Activated CD4-positive, CD25-positive, alpha-beta regulatory T cell treated with anti-CD3 and anti-CD28 coated beads, Interleukin-2, amount 50 U/mL, for 16 hours (primary cell): ENCODE data around the gene CCDC136.

ENCODE experiments used
- DNase-seq: peaks from one replicate; pipeline ENCODE4 v3.0.0-alpha.2; 2020; ENCODE audit warnings: low read depth, low spot score

The CCDC136 gene

DNA sequence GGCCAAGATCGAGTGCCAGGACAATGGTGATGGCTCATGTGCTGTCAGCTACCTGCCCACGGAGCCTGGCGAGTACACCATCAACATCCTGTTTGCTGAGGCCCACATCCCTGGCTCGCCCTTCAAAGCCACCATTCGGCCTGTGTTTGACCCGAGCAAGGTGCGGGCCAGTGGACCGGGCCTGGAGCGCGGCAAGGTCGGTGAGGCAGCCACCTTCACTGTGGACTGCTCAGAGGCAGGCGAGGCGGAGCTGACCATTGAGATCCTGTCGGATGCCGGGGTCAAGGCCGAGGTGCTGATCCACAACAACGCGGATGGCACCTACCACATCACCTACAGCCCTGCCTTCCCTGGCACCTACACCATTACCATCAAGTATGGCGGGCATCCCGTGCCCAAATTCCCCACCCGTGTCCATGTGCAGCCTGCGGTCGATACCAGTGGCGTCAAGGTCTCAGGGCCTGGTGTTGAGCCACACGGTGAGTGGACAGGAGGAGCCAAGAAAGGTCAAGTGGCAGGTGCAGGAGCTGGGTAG is 53.1 kb downstream of the CCDC136 start:
- DNase-seq = no peak

DNA sequence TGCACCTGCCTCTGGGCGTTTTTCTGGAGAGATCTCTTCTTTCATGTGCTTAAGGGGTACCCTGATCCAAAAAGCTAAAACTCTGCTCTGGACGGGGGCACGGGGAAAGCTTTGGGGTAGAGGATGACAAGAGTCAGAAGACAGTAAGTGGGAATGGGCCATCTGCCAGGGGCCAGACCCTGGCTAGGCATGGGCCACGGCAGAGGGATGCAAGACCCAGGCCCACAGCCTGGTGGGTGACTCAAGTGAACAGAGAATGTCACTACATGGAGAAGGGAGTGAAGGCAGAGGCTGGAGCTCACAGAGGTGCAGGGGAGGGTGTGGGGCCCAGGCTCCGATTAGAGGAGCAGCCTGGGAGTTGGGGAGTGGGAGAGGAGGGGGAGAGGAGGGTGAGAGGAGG is 53.7 kb downstream of the CCDC136 start:
- no peak for DNase-seq

DNA sequence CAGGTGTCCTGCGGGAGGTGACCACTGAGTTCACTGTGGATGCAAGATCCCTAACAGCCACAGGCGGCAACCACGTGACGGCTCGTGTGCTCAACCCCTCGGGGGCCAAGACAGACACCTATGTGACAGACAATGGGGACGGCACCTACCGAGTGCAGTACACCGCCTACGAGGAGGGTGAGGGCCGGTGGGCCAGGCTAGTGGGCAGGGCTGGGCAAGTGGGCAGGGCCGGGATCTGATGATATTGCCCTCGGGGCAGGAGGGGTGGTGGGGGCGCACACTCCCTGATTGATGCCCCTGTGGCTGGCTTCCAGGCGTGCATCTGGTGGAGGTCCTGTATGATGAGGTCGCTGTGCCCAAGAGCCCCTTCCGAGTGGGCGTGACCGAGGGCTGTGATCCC is 54.2 kb downstream of the CCDC136 start:
- DNase-seq = no peak

DNA sequence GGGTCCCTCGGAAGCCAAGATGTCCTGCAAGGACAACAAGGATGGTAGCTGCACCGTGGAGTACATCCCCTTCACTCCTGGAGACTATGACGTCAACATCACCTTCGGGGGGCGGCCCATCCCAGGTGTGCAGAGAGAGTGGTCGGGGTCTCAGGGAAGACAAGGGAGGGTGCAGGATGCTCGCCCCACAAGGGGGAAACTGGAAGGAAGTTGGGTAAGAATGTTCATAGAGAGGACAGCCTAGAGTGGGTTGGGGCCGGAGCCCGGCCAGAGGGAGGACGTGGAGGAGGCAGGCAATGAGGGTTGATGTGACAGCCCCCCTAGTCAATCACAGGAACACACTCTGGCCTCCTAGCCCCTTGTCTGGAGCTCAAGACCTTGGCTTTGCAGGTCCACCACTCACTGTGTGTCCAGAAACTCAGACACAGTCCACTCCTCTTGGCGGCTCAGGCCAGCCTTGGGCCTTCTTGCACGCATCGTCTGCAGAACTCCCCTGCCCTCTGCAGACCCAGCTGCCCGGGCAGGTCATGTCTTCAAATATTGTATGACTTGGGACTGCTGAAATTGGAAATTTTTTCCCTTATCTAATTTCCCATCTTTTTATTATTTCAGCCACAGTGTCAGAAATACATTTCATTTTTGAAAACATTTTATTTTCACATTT is 55.1 kb downstream of the CCDC136 start:
- no peak for DNase-seq

DNA sequence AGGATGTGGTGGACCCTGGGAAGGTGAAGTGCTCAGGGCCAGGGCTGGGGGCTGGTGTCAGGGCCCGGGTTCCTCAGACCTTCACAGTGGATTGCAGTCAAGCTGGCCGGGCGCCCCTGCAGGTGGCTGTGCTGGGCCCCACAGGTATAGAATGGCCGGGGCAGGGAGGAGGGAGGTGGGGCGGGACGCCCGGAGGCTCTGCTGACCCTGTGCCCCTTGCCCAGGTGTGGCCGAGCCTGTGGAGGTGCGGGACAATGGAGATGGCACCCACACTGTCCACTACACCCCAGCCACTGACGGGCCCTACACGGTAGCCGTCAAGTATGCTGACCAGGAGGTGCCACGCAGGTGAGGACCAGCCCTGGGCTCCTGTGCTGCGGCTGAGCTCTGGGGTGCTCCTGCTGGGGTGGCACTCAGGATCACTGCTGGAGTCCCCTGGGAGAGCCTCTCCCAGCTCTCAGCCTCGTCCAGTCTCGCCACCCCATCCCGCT is 56.0 kb downstream of the CCDC136 start:
- no peak for DNase-seq

DNA sequence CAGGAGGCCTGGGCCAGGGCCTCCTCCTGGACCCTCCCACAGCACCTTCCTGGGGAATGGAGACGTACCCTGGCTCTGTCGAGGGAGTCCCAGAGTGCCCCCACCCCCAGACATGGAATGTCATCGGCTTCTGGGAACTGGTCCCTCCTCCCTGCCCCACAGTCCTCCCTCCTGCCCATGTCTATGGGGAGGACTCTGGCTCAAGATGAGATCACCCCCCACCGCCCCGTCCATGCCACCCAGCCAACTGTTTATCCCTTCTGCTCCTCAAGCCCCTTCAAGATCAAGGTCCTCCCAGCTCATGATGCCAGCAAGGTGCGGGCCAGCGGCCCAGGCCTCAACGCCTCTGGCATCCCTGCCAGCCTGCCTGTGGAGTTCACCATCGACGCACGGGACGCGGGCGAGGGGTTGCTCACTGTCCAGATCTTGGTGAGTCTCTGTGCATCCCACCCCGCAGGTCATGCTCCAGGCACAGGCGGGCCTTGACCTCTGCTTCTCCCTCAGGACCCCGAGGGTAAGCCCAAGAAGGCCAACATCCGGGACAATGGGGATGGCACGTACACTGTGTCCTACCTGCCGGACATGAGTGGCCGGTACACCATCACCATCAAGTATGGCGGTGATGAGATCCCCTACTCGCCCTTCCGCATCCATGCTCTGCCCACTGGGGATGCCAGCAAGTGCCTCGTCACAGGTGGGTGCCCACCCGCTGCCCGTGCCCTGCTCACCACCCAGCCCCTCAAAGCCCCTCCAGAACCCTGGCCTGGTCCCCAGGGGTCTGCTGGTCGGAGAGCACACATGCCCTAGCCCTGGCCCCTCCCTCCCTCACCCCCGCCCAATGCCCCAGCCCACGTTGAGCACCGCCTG is 56.8 kb downstream of the CCDC136 start:
- no peak for DNase-seq

DNA sequence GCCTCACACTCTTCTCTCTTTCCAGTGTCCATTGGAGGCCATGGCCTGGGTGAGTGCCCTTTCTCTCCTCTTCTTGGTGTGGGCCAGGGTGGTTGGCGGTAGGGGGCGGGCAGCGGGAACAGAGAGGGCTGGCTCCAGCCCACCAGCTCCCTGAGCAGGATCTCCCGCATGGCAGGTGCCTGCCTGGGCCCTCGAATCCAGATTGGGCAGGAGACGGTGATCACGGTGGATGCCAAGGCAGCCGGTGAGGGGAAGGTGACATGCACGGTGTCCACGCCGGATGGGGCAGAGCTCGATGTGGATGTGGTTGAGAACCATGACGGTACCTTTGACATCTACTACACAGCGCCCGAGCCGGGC is 57.4 kb downstream of the CCDC136 start:
- no peak for DNase-seq

DNA sequence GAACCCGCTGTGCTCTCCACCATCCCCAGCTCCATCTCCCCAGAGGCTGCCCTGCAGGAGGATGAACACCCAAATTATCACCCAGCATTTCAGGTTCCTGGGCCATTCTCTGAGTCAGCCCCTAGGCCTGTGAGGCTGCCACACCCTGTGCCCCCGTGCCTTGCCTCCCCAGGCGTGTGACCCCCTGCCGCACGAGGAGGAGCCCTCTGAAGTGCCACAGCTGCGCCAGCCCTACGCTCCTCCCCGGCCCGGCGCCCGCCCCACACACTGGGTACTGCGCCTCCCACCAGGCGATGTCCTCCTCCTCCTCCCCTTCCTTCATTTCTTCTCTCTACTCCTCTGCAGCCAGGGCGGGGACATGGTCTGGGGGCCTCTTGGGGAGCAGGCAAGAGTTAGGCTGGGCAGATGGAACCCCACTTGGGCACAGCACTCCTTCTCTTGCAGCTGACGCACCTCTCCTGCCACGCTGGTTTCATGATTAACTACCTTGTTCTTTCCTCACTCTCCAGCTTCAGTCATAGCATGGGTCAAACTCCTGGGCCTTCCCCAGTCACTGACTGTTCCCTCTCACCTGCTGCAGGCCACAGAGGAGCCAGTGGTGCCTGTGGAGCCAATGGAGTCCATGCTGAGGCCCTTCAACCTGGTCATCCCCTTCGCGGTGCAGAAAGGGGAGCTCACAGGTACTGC is 58.2 kb downstream of the CCDC136 start:
- no peak for DNase-seq

DNA sequence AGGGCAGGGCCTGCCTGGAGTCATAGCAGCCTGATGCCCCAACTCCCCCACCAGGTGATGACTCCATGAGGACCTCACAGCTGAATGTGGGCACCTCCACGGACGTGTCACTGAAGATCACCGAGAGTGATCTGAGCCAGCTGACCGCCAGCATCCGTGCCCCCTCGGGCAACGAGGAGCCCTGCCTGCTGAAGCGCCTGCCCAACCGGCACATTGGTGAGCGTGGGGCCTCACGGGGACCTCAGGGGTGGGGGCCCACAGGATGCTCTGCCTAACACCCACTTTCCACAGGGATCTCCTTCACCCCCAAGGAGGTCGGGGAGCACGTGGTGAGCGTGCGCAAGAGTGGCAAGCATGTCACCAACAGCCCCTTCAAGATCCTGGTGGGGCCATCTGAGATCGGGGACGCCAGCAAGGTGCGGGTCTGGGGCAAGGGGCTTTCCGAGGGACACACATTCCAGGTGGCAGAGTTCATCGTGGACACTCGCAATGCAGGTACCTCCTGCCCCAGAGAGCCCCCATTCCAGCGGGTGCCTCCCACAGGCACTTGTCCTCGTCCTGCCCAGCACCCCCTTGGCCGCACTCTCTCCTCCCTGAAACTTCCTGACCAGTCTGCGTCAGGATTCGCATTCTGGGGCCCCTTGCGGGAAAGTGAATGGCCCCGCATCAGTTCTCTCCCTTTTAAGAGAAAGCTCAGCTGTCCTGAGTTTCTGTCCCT is 60.9 kb downstream of the CCDC136 start:
- no peak for DNase-seq

DNA sequence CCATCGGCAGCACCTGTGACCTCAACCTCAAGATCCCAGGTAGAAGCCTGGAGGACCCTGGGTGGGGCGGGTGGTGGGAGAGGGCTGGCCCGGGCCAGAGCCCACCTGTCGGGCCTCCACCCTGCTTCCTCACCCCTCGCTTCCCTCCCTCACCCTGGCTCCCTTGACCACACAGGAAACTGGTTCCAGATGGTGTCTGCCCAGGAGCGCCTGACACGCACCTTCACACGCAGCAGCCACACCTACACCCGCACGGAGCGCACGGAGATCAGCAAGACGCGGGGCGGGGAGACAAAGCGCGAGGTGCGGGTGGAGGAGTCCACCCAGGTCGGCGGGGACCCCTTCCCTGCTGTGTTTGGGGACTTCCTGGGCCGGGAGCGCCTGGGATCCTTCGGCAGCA is 62.0 kb downstream of the CCDC136 start:
- DNase-seq = no peak

DNA sequence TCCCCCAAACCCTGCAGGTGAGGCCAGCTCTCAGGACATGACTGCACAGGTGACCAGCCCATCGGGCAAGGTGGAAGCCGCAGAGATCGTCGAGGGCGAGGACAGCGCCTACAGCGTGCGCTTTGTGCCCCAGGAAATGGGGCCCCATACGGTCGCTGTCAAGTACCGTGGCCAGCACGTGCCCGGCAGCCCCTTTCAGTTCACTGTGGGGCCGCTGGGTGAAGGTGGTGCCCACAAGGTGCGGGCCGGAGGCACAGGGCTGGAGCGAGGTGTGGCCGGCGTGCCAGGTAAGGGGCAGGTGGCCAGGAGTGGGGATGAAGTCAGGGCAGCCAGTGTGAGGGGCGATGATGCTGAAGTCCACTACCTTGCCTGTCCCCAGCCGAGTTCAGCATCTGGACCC is 62.6 kb downstream of the CCDC136 start:
- DNase-seq = no peak

DNA sequence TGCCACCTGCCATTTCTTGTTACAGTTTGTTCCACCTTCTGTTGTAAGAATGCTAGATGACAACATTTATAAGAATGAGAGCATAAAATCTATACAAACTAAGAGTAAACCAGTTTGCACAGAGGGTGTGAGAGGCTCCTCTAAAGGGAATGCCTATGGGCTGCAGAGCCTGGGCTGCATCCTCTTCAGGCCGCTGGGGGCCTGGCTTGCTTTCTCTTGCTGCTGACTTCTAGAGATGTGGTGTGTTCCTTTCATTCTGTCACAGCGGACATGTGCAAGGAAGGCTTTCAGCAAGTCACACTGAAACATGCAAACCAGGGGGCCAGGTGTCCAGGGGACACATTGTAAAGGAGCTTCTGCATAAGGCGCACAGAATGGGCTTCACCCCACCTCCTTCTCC is 63.8 kb downstream of the CCDC136 start:
- no peak for DNase-seq

DNA sequence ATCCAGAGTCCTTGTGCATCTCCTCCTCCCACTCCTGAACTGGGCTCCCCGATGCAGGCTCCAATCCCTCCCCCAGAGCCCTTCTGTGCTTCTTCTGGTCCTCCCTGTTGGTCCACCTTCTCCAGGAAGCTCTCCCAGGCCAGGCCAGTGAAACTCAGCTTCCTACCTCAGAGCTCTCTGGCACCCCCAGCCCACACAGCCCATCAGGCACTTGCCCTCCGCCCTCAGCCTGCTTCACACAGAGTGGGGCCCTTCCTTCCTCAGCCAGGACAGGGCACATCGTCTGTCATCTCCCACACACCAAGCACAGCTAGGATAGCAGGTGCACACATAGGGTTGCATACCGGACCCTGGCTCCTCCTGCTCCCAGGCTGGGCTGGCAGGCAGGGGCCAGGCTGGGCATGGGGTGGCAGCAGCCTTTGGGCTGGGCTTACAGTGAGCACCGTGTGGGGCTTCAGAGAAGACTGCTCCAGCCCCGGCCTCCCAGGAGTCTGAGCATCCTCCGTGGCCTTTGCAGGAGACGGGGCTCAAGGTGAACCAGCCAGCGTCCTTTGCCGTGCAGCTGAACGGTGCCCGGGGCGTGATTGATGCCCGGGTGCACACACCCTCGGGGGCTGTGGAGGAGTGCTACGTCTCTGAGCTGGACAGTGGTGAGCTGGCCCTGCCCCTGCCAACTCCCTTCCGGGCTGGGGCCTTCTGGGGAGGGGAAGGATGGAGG is 64.4 kb downstream of the CCDC136 start:
- DNase-seq = no peak

DNA sequence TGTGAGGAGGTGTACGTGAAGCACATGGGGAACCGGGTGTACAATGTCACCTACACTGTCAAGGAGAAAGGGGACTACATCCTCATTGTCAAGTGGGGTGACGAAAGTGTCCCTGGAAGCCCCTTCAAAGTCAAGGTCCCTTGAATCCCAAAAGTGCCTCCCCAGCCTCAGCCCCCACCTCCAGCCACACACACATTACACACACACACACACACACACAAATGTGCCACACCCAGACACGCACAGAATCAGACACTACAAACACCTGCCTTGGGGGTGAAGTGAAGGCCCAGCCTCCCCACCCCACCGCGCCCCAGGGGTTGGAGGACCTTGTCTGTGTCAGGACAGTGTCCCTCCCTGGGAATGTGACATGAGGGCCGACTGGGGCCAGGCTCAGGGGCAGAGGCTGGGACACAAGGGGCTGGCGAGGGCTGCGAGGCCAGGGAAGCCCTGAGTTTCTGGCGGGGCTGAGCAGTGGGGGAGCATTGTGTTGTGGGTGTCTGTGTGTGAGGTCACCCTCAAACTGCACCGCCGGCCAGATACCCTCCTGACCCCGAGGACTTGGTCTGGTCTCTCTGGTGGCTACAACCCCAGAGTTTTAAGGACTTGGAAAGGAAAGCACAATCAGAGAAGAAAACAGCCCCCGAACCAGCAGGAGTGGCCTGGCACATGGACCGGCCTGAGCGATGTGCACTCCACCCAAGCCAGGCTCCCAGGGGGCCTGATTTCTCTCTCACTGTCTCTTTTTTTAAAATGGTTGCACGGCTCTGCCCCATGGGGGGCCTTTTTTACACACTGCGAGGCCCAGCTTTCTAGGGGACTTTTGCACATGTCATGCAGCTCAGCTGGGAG is 66.8 kb downstream of the CCDC136 start:
- DNase-seq = no peak

DNA sequence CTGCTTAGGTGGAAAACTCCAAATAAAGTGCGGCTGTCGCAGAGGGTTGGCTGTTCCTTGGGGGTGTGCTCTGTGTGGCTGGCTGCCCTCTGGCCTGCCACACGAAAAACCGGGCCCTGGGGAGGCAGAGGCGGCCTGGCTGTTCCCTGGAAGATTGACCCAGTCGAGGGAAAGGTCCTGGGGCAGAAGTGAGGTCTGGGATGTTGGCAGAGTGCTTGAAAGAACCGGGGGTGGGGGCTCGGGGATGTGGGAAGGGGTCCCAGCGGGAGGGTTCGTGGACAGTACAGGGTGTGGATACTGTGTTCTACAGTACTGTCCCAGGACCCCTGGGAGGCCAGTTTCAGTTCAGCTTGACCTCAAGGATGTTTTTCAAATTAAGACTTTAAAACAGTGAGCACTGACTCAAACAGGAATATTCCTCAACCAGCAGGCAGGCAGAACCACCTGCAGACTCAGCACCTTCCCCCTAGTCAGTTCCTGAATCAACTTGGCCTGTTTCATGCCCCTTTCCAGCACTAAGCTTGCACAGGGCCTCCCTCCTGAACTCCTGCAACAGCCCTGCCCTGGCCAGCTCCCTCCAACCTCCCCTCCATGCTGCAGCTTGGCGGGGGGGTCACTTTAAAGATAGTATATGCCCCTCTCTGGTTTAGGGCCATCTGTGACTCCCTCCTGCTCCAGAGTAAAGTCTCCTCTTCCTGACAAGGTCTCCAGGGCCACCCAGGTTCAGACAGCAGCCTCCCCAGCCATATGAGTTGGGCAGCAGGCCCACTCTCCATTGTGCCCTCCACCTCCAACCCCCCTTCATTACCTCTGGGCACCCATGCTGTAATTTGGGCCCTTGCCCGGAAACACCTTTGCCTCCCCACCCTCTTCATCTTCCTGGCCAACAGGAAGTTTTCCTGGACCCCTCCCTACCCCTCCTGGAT is 67.7 kb downstream of the CCDC136 start:
- no peak for DNase-seq

DNA sequence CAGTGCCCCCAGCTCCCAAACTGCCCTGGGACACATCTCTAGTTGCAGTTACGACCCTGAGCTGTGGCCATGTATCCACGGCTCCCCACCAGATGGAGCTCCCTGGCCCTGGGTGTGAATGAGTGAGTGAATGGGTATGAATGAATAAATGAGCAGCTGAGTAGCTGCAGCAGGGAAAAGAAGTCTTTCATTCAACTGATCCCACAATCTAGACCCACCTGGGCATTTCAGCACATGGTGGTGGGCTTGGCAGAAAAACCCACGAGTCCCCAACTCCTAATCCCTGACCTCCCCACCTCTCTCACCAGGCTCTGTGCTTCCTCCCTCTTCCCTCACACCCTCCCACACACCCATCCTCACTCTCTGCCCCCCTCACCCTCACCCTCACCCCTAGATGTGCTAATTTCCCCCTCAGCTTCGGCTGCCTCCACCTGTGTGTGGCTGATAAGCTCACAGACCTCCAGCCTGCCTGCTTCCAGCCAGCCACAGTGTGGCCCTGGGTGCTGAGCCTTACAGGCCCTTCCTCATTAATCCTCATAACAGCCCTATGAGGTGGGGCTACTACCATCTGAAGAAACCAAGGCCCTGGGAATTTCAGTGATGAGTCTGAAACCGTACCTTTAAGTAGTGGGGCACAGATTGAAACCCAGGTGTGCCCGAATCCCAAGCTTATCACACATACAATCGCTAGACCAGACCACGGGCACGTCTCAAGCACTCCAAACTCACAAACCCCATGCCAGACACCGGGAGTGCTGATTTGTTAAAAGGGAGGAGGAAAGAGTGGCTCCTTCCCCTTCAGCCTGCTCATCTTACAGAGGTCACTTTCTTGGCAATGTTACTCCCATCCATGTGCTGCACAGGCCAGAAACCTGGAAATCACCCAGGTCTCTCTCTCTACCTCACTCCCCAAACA is 68.6 kb downstream of the CCDC136 start:
- DNase-seq = no peak

DNA sequence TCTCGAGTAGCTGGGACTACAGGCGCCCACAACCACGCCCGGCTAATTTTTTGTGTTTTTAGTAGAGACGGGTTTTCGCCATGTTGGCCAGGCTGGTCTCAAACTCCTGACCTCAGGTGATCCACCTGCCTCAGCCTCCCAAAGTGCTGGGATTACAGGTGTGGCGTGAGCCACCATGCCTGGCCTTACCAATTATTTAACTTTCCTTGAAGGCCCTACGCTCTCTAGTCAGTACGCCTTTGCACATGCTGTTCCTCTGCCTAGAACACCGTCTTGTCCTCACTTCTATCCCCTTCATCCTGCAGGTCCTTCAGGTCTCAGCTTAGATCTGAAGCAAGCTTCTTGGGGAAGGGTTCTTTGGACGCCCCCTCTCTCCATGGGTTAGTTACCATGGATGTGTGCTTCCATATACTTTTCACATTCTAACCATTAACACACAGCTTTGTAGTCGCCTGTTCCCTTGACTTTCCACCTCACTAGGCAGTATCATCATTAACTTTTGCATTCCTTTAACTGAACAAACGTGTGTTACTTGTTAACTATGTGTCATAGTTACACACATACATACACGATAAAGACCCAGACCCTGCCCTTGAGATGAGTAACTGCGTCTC is 70.3 kb downstream of the CCDC136 start:
- no peak for DNase-seq
